ENCODE results near the gene AIMP1.

The AIMP1 gene

GRCh38 chr4:106315968-106316772, at the start of gene AIMP1, which contains the start of gene TBCK:
TSS of gene AIMP1 (plus strand) at chr4:106316550. CDS start at chr4:106325010, 8,460 bp downstream.
TSS of gene TBCK (minus strand) at chr4:106316209. CDS start at chr4:106308960, 7,249 bp downstream.
- H3K27me3 Mint-ChIP-seq, result no peaks in the 10 kb centered on the region
- DNase-seq (ENCODE audit: low spot score in 2 of 2) (peak; percentile 87 to 89), ATAC-seq (ENCODE audit: low read depth) (peak; percentile 83)
- H3K4me1 Mint-ChIP-seq, result peaks cover 21% of the 10 kb centered on the region
- H3K27ac Mint-ChIP-seq, result no peak within 1 kb of the TSS
- peak within 1 kb of the TSS; percentile 80 for H3K4me3 Mint-ChIP-seq
- peaks cover 12% of the 10 kb centered on the region for H3K36me3 Mint-ChIP-seq
- H3K9me3 Mint-ChIP-seq, result no peaks in the 10 kb centered on the region

- Mint-ChIP-seq H3K27me3 (no peaks in the 10 kb centered on the region), H3K36me3 (peaks cover 10% of the 10 kb centered on the region), H3K9me3 (no peaks in the 10 kb centered on the region), H3K27ac (no peak overlapping the region), H3K4me1 (peaks cover 6% of the 10 kb centered on the region), H3K4me3 (no peak overlapping the region)
- no peak for ATAC-seq (ENCODE audit: low read depth)
- no peak for DNase-seq (ENCODE audit: low spot score in 2 of 2)
Measured at GRCh38 chr4:106268786-106269185, 47.6 kb upstream of the AIMP1 start.

GRCh38 chr4:106269711-106270110, 46.6 kb upstream of the AIMP1 start:
- H3K4me3 Mint-ChIP-seq, result no peak overlapping the region
- no peaks in the 10 kb centered on the region for H3K27me3 Mint-ChIP-seq
- no peak for DNase-seq (ENCODE audit: low spot score in 2 of 2)
- peaks cover 10% of the 10 kb centered on the region for H3K36me3 Mint-ChIP-seq
- no peak for ATAC-seq (ENCODE audit: low read depth)
- no peaks in the 10 kb centered on the region for H3K9me3 Mint-ChIP-seq
- no peak overlapping the region for H3K27ac Mint-ChIP-seq
- H3K4me1 Mint-ChIP-seq, result peaks cover 2% of the 10 kb centered on the region

GRCh38 chr4:106270736-106271135, 45.6 kb upstream of the AIMP1 start:
- H3K27me3 Mint-ChIP-seq, result no peaks in the 10 kb centered on the region
- no peaks in the 10 kb centered on the region for H3K9me3 Mint-ChIP-seq
- DNase-seq (ENCODE audit: low spot score in 2 of 2) (no peak), ATAC-seq (ENCODE audit: low read depth) (no peak)
- no peak overlapping the region for H3K27ac Mint-ChIP-seq
- H3K4me3 Mint-ChIP-seq, result no peak overlapping the region
- peaks cover 10% of the 10 kb centered on the region for H3K36me3 Mint-ChIP-seq
- H3K4me1 Mint-ChIP-seq, result peaks cover 2% of the 10 kb centered on the region

GRCh38 chr4:106273831-106274230, 42.5 kb upstream of the AIMP1 start:
- H3K27me3 Mint-ChIP-seq, result no peaks in the 10 kb centered on the region
- H3K4me3 Mint-ChIP-seq, result no peak overlapping the region
- peaks cover 2% of the 10 kb centered on the region for H3K4me1 Mint-ChIP-seq
- ATAC-seq (ENCODE audit: low read depth) (no peak), DNase-seq (ENCODE audit: low spot score in 2 of 2) (no peak)
- peaks cover 9% of the 10 kb centered on the region for H3K36me3 Mint-ChIP-seq
- no peak overlapping the region for H3K27ac Mint-ChIP-seq
- H3K9me3 Mint-ChIP-seq, result no peaks in the 10 kb centered on the region

- Mint-ChIP-seq H3K27me3 (no peaks in the 10 kb centered on the region), H3K36me3 (peaks cover 14% of the 10 kb centered on the region), H3K9me3 (peaks cover 3% of the 10 kb centered on the region), H3K4me3 (no peak overlapping the region), H3K4me1 (peaks cover 3% of the 10 kb centered on the region), H3K27ac (no peak overlapping the region)
- no peak for DNase-seq (ENCODE audit: low spot score in 2 of 2)
- no peak for ATAC-seq (ENCODE audit: low read depth)
Measured at GRCh38 chr4:106277140-106277675, 39.1 kb upstream of the AIMP1 start.

- ATAC-seq (ENCODE audit: low read depth) (no peak), DNase-seq (ENCODE audit: low spot score in 2 of 2) (no peak)
- Mint-ChIP-seq H3K9me3 (peaks cover 3% of the 10 kb centered on the region), H3K4me1 (peaks cover 3% of the 10 kb centered on the region), H3K27me3 (no peaks in the 10 kb centered on the region), H3K4me3 (no peak overlapping the region), H3K36me3 (peaks cover 27% of the 10 kb centered on the region), H3K27ac (no peak overlapping the region)
Measured at GRCh38 chr4:106284227-106284626, 32.1 kb upstream of the AIMP1 start.

GRCh38 chr4:106286611-106287010, 29.7 kb upstream of the AIMP1 start:
- DNase-seq (ENCODE audit: low spot score in 2 of 2), result no peak
- H3K4me1 Mint-ChIP-seq, result no peaks in the 10 kb centered on the region
- H3K4me3 Mint-ChIP-seq, result no peak overlapping the region
- H3K27ac Mint-ChIP-seq, result no peak overlapping the region
- H3K36me3 Mint-ChIP-seq, result peaks cover 28% of the 10 kb centered on the region
- peaks cover under 1% of the 10 kb centered on the region for H3K9me3 Mint-ChIP-seq
- no peaks in the 10 kb centered on the region for H3K27me3 Mint-ChIP-seq
- ATAC-seq (ENCODE audit: low read depth), result no peak

- no peak overlapping the region for H3K27ac Mint-ChIP-seq
- H3K4me1 Mint-ChIP-seq, result no peaks in the 10 kb centered on the region
- no peaks in the 10 kb centered on the region for H3K9me3 Mint-ChIP-seq
- no peaks in the 10 kb centered on the region for H3K27me3 Mint-ChIP-seq
- H3K36me3 Mint-ChIP-seq, result peaks cover 23% of the 10 kb centered on the region
- DNase-seq (ENCODE audit: low spot score in 2 of 2) (no peak), ATAC-seq (ENCODE audit: low read depth) (no peak)
- no peak overlapping the region for H3K4me3 Mint-ChIP-seq
Measured at GRCh38 chr4:106287353-106287969, 28.9 kb upstream of the AIMP1 start.

GRCh38 chr4:106289737-106290136, 26.6 kb upstream of the AIMP1 start:
- H3K4me3 Mint-ChIP-seq, result no peak overlapping the region

GRCh38 chr4:106291678-106292077, 24.7 kb upstream of the AIMP1 start:
- peaks cover 22% of the 10 kb centered on the region for H3K36me3 Mint-ChIP-seq
- no peaks in the 10 kb centered on the region for H3K27me3 Mint-ChIP-seq
- no peak overlapping the region for H3K27ac Mint-ChIP-seq

More at GRCh38 chr4:106289737-106290136, 26.6 kb upstream of the AIMP1 start:
- no peak for ATAC-seq (ENCODE audit: low read depth)
- peaks cover 17% of the 10 kb centered on the region for H3K36me3 Mint-ChIP-seq
- no peak overlapping the region for H3K27ac Mint-ChIP-seq
- H3K9me3 Mint-ChIP-seq, result no peaks in the 10 kb centered on the region
- H3K27me3 Mint-ChIP-seq, result no peaks in the 10 kb centered on the region
- no peaks in the 10 kb centered on the region for H3K4me1 Mint-ChIP-seq
- no peak for DNase-seq (ENCODE audit: low spot score in 2 of 2)

GRCh38 chr4:106294062-106294461, 22.3 kb upstream of the AIMP1 start:
- ATAC-seq (ENCODE audit: low read depth) (no peak), DNase-seq (ENCODE audit: low spot score in 2 of 2) (no peak)
- H3K36me3 Mint-ChIP-seq, result peaks cover 23% of the 10 kb centered on the region
- no peaks in the 10 kb centered on the region for H3K27me3 Mint-ChIP-seq
- H3K27ac Mint-ChIP-seq, result no peak overlapping the region
- H3K4me1 Mint-ChIP-seq, result no peaks in the 10 kb centered on the region
- no peaks in the 10 kb centered on the region for H3K9me3 Mint-ChIP-seq
- H3K4me3 Mint-ChIP-seq, result no peak overlapping the region

More at GRCh38 chr4:106291678-106292077, 24.7 kb upstream of the AIMP1 start:
- Mint-ChIP-seq H3K9me3 (no peaks in the 10 kb centered on the region), H3K4me1 (no peaks in the 10 kb centered on the region), H3K4me3 (no peak overlapping the region)
- no peak for DNase-seq (ENCODE audit: low spot score in 2 of 2)
- ATAC-seq (ENCODE audit: low read depth), result no peak

- Mint-ChIP-seq H3K4me1 (peaks cover 3% of the 10 kb centered on the region), H3K27me3 (no peaks in the 10 kb centered on the region), H3K27ac (no peak overlapping the region), H3K36me3 (peaks cover 30% of the 10 kb centered on the region), H3K9me3 (no peaks in the 10 kb centered on the region), H3K4me3 (no peak overlapping the region)
- DNase-seq (ENCODE audit: low spot score in 2 of 2) (no peak), ATAC-seq (ENCODE audit: low read depth) (no peak)
Measured at GRCh38 chr4:106297245-106298035, 18.9 kb upstream of the AIMP1 start.

GRCh38 chr4:106299977-106300376, 16.4 kb upstream of the AIMP1 start:
- peaks cover 11% of the 10 kb centered on the region for H3K4me1 Mint-ChIP-seq
- no peaks in the 10 kb centered on the region for H3K27me3 Mint-ChIP-seq
- DNase-seq (ENCODE audit: low spot score in 2 of 2), result no peak

More at GRCh38 chr4:106299977-106300376, 16.4 kb upstream of the AIMP1 start:
- Mint-ChIP-seq H3K9me3 (no peaks in the 10 kb centered on the region), H3K36me3 (peaks cover 28% of the 10 kb centered on the region), H3K27ac (no peak overlapping the region), H3K4me3 (no peak overlapping the region)
- ATAC-seq (ENCODE audit: low read depth), result no peak
